ENCODE measurements around the gene ADCY5.

- TF ChIP-seq, protein P1, sequence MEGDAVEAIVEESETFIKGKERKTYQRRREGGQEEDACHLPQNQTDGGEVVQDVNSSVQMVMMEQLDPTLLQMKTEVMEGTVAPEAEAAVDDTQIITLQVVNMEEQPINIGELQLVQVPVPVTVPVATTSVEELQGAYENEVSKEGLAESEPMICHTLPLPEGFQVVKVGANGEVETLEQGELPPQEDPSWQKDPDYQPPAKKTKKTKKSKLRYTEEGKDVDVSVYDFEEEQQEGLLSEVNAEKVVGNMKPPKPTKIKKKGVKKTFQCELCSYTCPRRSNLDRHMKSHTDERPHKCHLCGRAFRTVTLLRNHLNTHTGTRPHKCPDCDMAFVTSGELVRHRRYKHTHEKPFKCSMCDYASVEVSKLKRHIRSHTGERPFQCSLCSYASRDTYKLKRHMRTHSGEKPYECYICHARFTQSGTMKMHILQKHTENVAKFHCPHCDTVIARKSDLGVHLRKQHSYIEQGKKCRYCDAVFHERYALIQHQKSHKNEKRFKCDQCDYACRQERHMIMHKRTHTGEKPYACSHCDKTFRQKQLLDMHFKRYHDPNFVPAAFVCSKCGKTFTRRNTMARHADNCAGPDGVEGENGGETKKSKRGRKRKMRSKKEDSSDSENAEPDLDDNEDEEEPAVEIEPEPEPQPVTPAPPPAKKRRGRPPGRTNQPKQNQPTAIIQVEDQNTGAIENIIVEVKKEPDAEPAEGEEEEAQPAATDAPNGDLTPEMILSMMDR (IDR thresholded peaks at IDR 0.05): no peak
- TF ChIP-seq POLR2A (IDR thresholded peaks at IDR 0.05): no peak
These were observed 178.1 kb downstream of the ADCY5 start for GRCh38 chr3:123270818-123271217.

Measured in lower leg skin (tissue), 3 donors.